HepG2 (cell line): Measurements from ENCODE around the gene ZNF500. TPM values are rescaled to one million over a fixed set of nuclear protein-coding genes. Genes with fewer than 3 reads are reported as not detected.

ENCODE experiments used
- ATAC-seq: fragments of 200-7000 bp; cut with Tn5 transposase; 3 replicates; pipeline ENCODE4 v1.9.1; 2020; ENCODE audit warnings: mild to moderate bottlenecking, moderate library complexity
- BruUV-seq: library from RNA; stranded (reverse); fragments of 400-500 nt; replicated peaks from 2 replicates; lab custom pipeline; 2021; lab: Mats Ljungman, UMichigan
- CTCF ChIA-PET: fragments of 300-600 bp; formaldehyde crosslinking; extraction: SDS; loops from one replicate; lab custom pipeline; 2021; ENCODE audit warnings: low total read pairs, inconsistent platforms, low intra/inter-chr PET ratio; lab: Yijun Ruan, JAX
- POLR2A ChIA-PET: fragments of 350-600 bp; sonication (Branson Sonifier 250); formaldehyde crosslinking; loops from one replicate; lab custom pipeline; 2020; ENCODE audit warnings: antibody characterized with exemption, inconsistent platforms; lab: Yijun Ruan, JAX
- DNase-seq: peaks from one replicate; pipeline ENCODE4 v3.0.0-alpha.2; 2015; ENCODE audit warnings: low spot score
- FAIRE-seq: peaks from 3 replicates; lab custom pipeline; 2011; peaks lifted over from hg19 to GRCh38; lab: Jason Lieb, UNC
- H2AFZ ChIP-seq: one replicate; pipeline ENCODE4 v1.6.1; 2011; ENCODE audit warnings: low read length, inconsistent platforms
- H3K27ac ChIP-seq: fragments of 300-600 bp; 3 replicates; pipeline ENCODE4 v1.8.0; 2011; ENCODE audit warnings: mixed run types, mild to moderate bottlenecking, mixed read lengths, low read length, inconsistent platforms; ENCODE audit not compliant: insufficient read depth; ENCODE audit errors: extremely low read length
- H3K27me3 ChIP-seq, 2 experiments: fragments of 200-600 bp in 1 of 2; 2 replicates in 1 of 2; 3 replicates in 1 of 2; pipeline versions ENCODE4 v1.6.0 to v1.8.0; 2011; ENCODE audit warnings: low read length in 2 of 2, mild to moderate bottlenecking in 2 of 2, moderate library complexity in 2 of 2, inconsistent platforms in 1 of 2; ENCODE audit not compliant: insufficient read depth in 2 of 2, control insufficient read depth in 1 of 2
- H3K36me3 ChIP-seq, 2 experiments: fragments of 200-600 bp in 1 of 2; replicated peaks in 1 of 2; 2 replicates in 1 of 2; 3 replicates in 1 of 2; pipeline versions ENCODE4 v1.5.1 to v1.8.0; 2011; ENCODE audit warnings: low read length in 2 of 2, inconsistent platforms in 1 of 2; ENCODE audit not compliant: insufficient read depth in 2 of 2, control insufficient read depth in 1 of 2
- H3K4me1 ChIP-seq: 2 replicates; pipeline ENCODE4 v1.5.1; 2012; ENCODE audit warnings: low read length, inconsistent platforms; ENCODE audit not compliant: insufficient read depth
- H3K4me2 ChIP-seq: 2 replicates; pipeline ENCODE4 v1.6.0; 2011; ENCODE audit warnings: low read depth, low read length, inconsistent platforms
- H3K4me3 ChIP-seq, 3 experiments: fragments of 200-600 bp in 1 of 3; sonication (generic), shearing (Covaris generic) in 1 of 3; replicated peaks in 1 of 3; 2 replicates each; pipeline ENCODE4 v1.5.1; 2011 to 2016; ENCODE audit warnings: low read length in 3 of 3, inconsistent platforms in 2 of 3, low read depth in 2 of 3, mild to moderate bottlenecking in 2 of 3, control low read depth in 1 of 3, mixed read lengths in 1 of 3; ENCODE audit not compliant: insufficient read depth in 1 of 3
- H3K79me2 ChIP-seq: one replicate; pipeline ENCODE4 v1.6.1; 2011; ENCODE audit warnings: low read length, inconsistent platforms; ENCODE audit not compliant: insufficient read depth
- H3K9ac ChIP-seq: 2 replicates; pipeline ENCODE4 v1.6.0; 2011; ENCODE audit warnings: mild to moderate bottlenecking, low read depth, low read length, inconsistent platforms; ENCODE audit not compliant: insufficient read depth
- H3K9me3 ChIP-seq: 2 replicates; pipeline ENCODE4 v1.5.1; 2012; ENCODE audit warnings: mild to moderate bottlenecking, low read length
- H4K20me1 ChIP-seq: 2 replicates; pipeline ENCODE4 v1.6.0; 2011; ENCODE audit warnings: inconsistent platforms, mild to moderate bottlenecking, low read length, moderate library complexity; ENCODE audit not compliant: insufficient read depth
- ARNTL ChIP-seq: sonication (generic); formaldehyde crosslinking; IDR thresholded peaks from 2 replicates; pipeline ENCODE4 v1.4.0; 2020; ENCODE audit warnings: mild to moderate bottlenecking, missing genetic modification reagents
- CHCHD3 ChIP-seq: sonication (generic); formaldehyde crosslinking; IDR thresholded peaks from 2 replicates; pipeline ENCODE4 v1.8.0; 2022; ENCODE audit warnings: mild to moderate bottlenecking, missing genetic modification reagents, moderate library complexity
- EED ChIP-seq: sonication (generic); formaldehyde crosslinking; IDR thresholded peaks from 2 replicates; pipeline ENCODE4 v1.5.0; 2020; ENCODE audit warnings: mild to moderate bottlenecking, missing genetic modification reagents
- GATA4 ChIP-seq: sonication (generic); IDR thresholded peaks from 2 replicates; pipeline ENCODE4 v1.6.1; 2016; ENCODE audit warnings: antibody characterized with exemption, low read depth, borderline replicate concordance
- HMG20B ChIP-seq: conservative IDR thresholded peaks from 2 replicates; pipeline ENCODE4 v1.6.1; 2016; ENCODE audit warnings: missing genetic modification reagents, missing compliant biosample characterization
- MIXL1 ChIP-seq: IDR thresholded peaks from 2 replicates; pipeline ENCODE4 v1.6.1; 2016
- PHB2 ChIP-seq: fragments of 450-650 bp; IDR thresholded peaks from 2 replicates; pipeline ENCODE4 v1.6.1; 2018; ENCODE audit not compliant: partially characterized antibody
- SMAD1 ChIP-seq: sonication (generic); formaldehyde crosslinking; IDR thresholded peaks from 2 replicates; pipeline ENCODE4 v1.4.0; 2020; ENCODE audit warnings: missing genetic modification reagents, low read depth, mild to moderate bottlenecking, borderline replicate concordance
- TEAD3 ChIP-seq: optimal IDR thresholded peaks from 2 replicates; pipeline ENCODE3; 2016; ENCODE audit warnings: borderline replicate concordance
- THYN1 ChIP-seq: sonication (generic); formaldehyde crosslinking; IDR thresholded peaks from 2 replicates; pipeline ENCODE4 v1.8.1; 2023; ENCODE audit warnings: low read depth, mild to moderate bottlenecking, moderate library complexity, missing genetic modification reagents, borderline replicate concordance
- XBP1 ChIP-seq: sonication (generic); formaldehyde crosslinking; IDR thresholded peaks from 2 replicates; pipeline ENCODE4 v1.5.0; 2020; ENCODE audit warnings: missing genetic modification reagents
- ZNF10 ChIP-seq: sonication (generic); formaldehyde crosslinking; IDR thresholded peaks from 2 replicates; pipeline ENCODE4 v1.4.0; 2020; ENCODE audit warnings: mild to moderate bottlenecking, low read depth, missing genetic modification reagents, borderline replicate concordance
- ZNF484 ChIP-seq: sonication (generic); formaldehyde crosslinking; IDR thresholded peaks from 2 replicates; pipeline ENCODE4 v1.5.1; 2020; ENCODE audit warnings: mild to moderate bottlenecking, low read depth, missing genetic modification reagents, borderline replicate concordance
- ZNF546 ChIP-seq: sonication (generic); formaldehyde crosslinking; conservative IDR thresholded peaks from 2 replicates; pipeline ENCODE4 v1.8.1; 2023; ENCODE audit warnings: mild to moderate bottlenecking, missing genetic modification reagents
- ZNF547 ChIP-seq: sonication (generic); formaldehyde crosslinking; IDR thresholded peaks from 2 replicates; pipeline ENCODE4 v1.5.1; 2020; ENCODE audit warnings: mild to moderate bottlenecking, missing genetic modification reagents
- ZNF558 ChIP-seq: sonication (generic); formaldehyde crosslinking; IDR thresholded peaks from 2 replicates; pipeline ENCODE4 v1.9.0; 2022; ENCODE audit warnings: mild to moderate bottlenecking, missing genetic modification reagents, borderline replicate concordance
- ZNF75D ChIP-seq: sonication (generic); formaldehyde crosslinking; IDR thresholded peaks from 2 replicates; pipeline ENCODE4 v1.8.1; 2023; ENCODE audit warnings: missing genetic modification reagents, mild to moderate bottlenecking, borderline replicate concordance
- WGBS: methylation state at CpG from one replicate; pipeline ENCODE4 v1.1.6; 2017; ENCODE audit warnings: low lambda C conversion rate; 5-methylcytosine and 5-hydroxymethylcytosine counted together
- in situ Hi-C: cut with HindIII; loops from 2 replicates; pipeline ENCODE4 v1.10.0; 2017; ENCODE audit warnings: low pct_unique_long_range_greater_than_20kb; ENCODE audit not compliant: extremely low pct_ligation_motif_present
- intact Hi-C: fragments of 100-400 bp; cut with micrococcal nuclease; formaldehyde crosslinking; loops from one replicate; pipeline ENCODE4 v1.10.0; 2022; ENCODE audit not compliant: unreplicated experiment
- polyA plus RNA-seq, 8 experiments: library from polyadenylated mRNA; depleted of rRNA in 3 of 8; stranded (reverse) in 7 of 8; unstranded in 1 of 8; fragments of >200 nt; fragmentation: Illumina TruSeq in 4 of 8; extraction: Trizol in 4 of 8; gene quantifications; 2 replicates each; pipeline versions ENCODE4 v1.2.1 to v1.2.3, GENCODE V29; 2011 to 2016; ENCODE audit warnings: low read depth in 4 of 8, missing spikeins in 1 of 8, mixed read lengths in 1 of 8; ENCODE audit not compliant: insufficient read depth in 1 of 8
- total RNA-seq, 5 experiments: library from RNA; depleted of rRNA; stranded (reverse); fragments of >200 nt; fragmentation: Illumina TruSeq; extraction: Trizol; gene quantifications; 2 replicates each; pipeline ENCODE4 v1.2.3, GENCODE V29; 2016; ENCODE audit warnings: low read depth in 1 of 5

ZNF500 gene
- total and polyA plus RNA-seq, 2 of the 13 experiments (the other 11 are each of a cell fraction or from before 2014, with no cell fraction given), result 6.1 to 12.2 TPM

DNA sequence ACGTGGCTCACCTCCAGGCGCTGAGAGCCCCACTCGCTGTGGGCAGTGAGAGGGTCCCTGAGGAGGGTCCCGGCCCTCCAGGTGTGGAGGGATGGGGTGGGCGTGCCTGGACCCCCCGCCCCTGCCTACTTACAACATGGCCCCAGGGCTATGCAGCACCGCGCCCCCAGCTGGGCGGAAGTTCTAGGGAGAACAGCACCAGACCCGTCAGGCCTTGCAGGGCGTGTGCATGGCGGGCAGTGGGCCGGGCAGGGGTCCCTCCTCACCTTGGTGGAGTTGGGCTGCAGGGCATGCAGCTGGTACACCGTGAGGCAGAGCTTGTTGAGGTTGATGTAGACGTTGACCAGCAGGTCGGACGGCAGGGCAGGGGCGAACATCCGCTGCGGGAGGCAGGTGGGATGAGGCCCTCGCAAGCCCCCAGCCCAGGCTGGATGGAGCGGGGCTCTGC lies 30.9 kb upstream of the ZNF500 start:
- TF ChIP-seq ZNF547 (no peak), THYN1 (no peak), ZNF75D (no peak), ZNF484 (CRISPR knock-in tag) (no peak), ZNF10 (CRISPR knock-in tag) (no peak), ZNF558 (no peak), TEAD3 (CRISPR knock-in tag) (no peak), EED (no peak), MIXL1 (CRISPR knock-in tag) (no peak), HMG20B (CRISPR knock-in tag) (no peak), SMAD1 (no peak), XBP1 (CRISPR knock-in tag) (no peak), ZNF546 (CRISPR knock-in tag) (no peak), PHB2 (no peak), GATA4 (no peak), CHCHD3 (CRISPR knock-in tag) (no peak), ARNTL (CRISPR knock-in tag) (no peak)
- ChIA-PET CTCF (no interaction called here), POLR2A (no interaction called here)
- FAIRE-seq (no peak), DNase-seq (no peak), ATAC-seq (no peak)
- H3K9ac ChIP-seq, result no peak overlapping the region
- no peaks in the 10 kb centered on the region for H3K9me3 ChIP-seq
- peaks cover 24% of the 10 kb centered on the region for H3K4me1 ChIP-seq
- no peak overlapping the region for H3K4me3 ChIP-seq
- no peak overlapping the region for H3K27ac ChIP-seq
- 98% methylated on average over 8 of the region's 22 CpGs for WGBS
- no peaks in the 10 kb centered on the region for H3K27me3 ChIP-seq
- in situ Hi-C loops (no loop called here), intact Hi-C loops (no loop called here)
- no TSS peak for BruUV-seq
- H3K79me2 ChIP-seq, result no peaks in the 10 kb centered on the region
- no peaks in the 10 kb centered on the region for H4K20me1 ChIP-seq
- H3K36me3 ChIP-seq, result peaks cover 0 to 8% of the 10 kb centered on the region in 2 experiments; a peak in 2 of 5 replicates
- no peak overlapping the region for H3K4me2 ChIP-seq
- no peak overlapping the region for H2AFZ ChIP-seq
